HepG2 (cell line): ENCODE data around the gene TSC22D2. TPM values are rescaled to one million over a fixed set of nuclear protein-coding genes. Genes with fewer than 3 reads are reported as not detected.

ENCODE experiments used
- MIER3 ChIP-seq: IDR thresholded peaks from 2 replicates; pipeline ENCODE4 v1.6.1; 2016; ENCODE audit warnings: missing compliant biosample characterization, borderline replicate concordance
- polyA plus RNA-seq, 8 experiments: library from polyadenylated mRNA; depleted of rRNA in 3 of 8; stranded (reverse) in 7 of 8; unstranded in 1 of 8; fragments of >200 nt; fragmentation: Illumina TruSeq in 4 of 8; extraction: Trizol in 4 of 8; gene quantifications; 2 replicates each; pipeline versions ENCODE4 v1.2.1 to v1.2.3, GENCODE V29; 2011 to 2016; ENCODE audit warnings: low read depth in 4 of 8, missing spikeins in 1 of 8, mixed read lengths in 1 of 8; ENCODE audit not compliant: insufficient read depth in 1 of 8
- total RNA-seq, 5 experiments: library from RNA; depleted of rRNA; stranded (reverse); fragments of >200 nt; fragmentation: Illumina TruSeq; extraction: Trizol; gene quantifications; 2 replicates each; pipeline ENCODE4 v1.2.3, GENCODE V29; 2016; ENCODE audit warnings: low read depth in 1 of 5
- TF ChIP-seq, protein P1 (sequence below): sonication (generic); formaldehyde crosslinking; IDR thresholded peaks from 2 replicates; pipeline ENCODE4 v1.4.0; 2020; ENCODE audit warnings: missing genetic modification reagents
- TF ChIP-seq, protein P2 (sequence below): sonication (generic); formaldehyde crosslinking; IDR thresholded peaks from one replicate; pipeline ENCODE4 v1.5.1; 2020; ENCODE audit warnings: mild to moderate bottlenecking, missing genetic modification reagents; ENCODE audit errors: not compliant biosample characterization

The TSC22D2 gene
- total and polyA plus RNA-seq, 2 of the 13 experiments (the other 11 are each of a cell fraction or from before 2014, with no cell fraction given): 4.6 to 8.2 TPM

DNA sequence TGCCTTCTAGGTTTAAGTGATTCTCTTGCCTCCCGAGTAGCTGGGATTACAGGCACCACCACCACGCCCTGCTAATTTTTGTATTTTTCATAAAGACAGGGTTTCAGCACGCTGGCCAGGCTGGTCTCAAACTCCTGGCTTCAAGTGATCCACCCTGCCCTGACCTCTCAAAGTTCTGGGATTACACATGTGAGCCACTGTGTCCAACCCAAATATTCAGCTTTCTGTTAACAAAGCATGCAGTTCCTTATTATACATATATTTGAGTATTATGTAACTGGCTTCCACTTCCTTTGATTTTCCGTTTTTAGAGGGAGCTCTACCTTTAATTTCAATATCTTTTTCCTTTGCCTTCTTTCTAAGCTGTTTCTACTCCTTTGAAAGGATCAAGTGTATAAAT is 26.1 kb downstream of the TSC22D2 start (continued):
- TF ChIP-seq, protein P1, sequence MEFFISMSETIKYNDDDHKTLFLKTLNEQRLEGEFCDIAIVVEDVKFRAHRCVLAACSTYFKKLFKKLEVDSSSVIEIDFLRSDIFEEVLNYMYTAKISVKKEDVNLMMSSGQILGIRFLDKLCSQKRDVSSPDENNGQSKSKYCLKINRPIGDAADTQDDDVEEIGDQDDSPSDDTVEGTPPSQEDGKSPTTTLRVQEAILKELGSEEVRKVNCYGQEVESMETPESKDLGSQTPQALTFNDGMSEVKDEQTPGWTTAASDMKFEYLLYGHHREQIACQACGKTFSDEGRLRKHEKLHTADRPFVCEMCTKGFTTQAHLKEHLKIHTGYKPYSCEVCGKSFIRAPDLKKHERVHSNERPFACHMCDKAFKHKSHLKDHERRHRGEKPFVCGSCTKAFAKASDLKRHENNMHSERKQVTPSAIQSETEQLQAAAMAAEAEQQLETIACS (CRISPR knock-in tag): no peak
- TF ChIP-seq MIER3 (CRISPR knock-in tag): no peak
- TF ChIP-seq, protein P2, sequence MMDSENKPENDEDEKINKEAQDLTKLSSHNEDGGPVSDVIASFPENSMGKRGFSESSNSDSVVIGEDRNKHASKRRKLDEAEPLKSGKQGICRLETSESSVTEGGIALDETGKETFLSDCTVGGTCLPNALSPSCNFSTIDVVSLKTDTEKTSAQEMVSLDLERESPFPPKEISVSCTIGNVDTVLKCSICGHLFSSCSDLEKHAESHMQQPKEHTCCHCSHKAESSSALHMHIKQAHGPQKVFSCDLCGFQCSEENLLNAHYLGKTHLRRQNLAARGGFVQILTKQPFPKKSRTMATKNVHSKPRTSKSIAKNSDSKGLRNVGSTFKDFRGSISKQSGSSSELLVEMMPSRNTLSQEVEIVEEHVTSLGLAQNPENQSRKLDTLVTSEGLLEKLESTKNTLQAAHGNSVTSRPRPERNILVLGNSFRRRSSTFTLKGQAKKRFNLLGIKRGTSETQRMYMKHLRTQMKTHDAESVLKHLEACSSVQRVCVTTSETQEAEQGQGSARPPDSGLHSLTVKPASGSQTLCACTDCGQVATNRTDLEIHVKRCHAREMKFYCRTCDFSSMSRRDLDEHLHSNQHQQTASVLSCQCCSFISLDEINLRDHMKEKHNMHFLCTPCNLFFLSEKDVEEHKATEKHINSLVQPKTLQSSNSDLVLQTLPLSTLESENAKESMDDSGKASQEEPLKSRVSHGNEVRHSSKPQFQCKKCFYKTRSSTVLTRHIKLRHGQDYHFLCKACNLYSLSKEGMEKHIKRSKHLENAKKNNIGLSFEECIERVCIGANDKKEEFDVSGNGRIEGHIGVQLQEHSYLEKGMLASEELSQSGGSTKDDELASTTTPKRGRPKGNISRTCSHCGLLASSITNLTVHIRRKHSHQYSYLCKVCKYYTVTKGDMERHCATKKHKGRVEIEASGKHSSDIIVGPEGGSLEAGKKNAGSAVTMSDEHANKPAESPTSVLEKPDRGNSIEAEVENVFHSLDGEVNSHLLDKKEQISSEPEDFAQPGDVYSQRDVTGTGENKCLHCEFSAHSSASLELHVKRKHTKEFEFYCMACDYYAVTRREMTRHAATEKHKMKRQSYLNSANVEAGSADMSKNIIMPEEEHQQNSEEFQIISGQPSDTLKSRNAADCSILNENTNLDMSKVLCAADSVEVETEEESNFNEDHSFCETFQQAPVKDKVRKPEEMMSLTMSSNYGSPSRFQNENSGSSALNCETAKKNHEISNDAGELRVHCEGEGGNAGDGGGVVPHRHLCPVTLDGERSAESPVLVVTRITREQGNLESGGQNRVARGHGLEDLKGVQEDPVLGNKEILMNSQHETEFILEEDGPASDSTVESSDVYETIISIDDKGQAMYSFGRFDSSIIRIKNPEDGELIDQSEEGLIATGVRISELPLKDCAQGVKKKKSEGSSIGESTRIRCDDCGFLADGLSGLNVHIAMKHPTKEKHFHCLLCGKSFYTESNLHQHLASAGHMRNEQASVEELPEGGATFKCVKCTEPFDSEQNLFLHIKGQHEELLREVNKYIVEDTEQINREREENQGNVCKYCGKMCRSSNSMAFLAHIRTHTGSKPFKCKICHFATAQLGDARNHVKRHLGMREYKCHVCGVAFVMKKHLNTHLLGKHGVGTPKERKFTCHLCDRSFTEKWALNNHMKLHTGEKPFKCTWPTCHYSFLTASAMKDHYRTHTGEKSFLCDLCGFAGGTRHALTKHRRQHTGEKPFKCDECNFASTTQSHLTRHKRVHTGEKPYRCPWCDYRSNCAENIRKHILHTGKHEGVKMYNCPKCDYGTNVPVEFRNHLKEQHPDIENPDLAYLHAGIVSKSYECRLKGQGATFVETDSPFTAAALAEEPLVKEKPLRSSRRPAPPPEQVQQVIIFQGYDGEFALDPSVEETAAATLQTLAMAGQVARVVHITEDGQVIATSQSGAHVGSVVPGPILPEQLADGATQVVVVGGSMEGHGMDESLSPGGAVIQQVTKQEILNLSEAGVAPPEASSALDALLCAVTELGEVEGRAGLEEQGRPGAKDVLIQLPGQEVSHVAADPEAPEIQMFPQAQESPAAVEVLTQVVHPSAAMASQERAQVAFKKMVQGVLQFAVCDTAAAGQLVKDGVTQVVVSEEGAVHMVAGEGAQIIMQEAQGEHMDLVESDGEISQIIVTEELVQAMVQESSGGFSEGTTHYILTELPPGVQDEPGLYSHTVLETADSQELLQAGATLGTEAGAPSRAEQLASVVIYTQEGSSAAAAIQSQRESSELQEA (CRISPR knock-in tag): no peak
